HG02840 (cell line): ENCODE results near the gene IL3.
A peak's percentile ranks its signal among the peaks of the same experiment; 100 is the strongest.

Experiments
- ATAC-seq: cut with Tn5 transposase; IDR thresholded peaks from one replicate; pipeline ENCODE4 v1.9.1; 2021; ENCODE audit warnings: mild to moderate bottlenecking, moderate library complexity, moderate number of reproducible peaks; ENCODE audit not compliant: unreplicated experiment, low FRiP score

Gene IL3

DNA sequence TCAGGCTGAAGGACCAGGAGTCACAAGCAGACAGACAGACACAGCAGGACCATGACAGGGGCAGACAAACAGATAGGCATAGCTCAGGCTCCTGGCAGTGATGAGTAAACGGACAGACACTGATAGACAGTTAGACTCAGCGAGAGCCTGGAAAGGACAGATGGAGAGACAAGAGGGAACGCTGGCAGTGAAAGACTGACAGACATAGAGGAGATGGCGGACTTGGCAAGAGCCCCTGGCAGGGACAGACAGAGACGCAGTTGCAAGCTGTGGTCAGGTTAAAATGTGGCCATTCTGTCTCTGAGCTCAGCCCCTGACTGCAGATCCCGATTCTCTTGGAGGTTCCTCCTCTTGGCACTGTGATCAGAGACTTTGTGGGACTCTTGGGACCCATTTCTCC is 26.7 kb downstream of the IL3 start:
- no peak for ATAC-seq

DNA sequence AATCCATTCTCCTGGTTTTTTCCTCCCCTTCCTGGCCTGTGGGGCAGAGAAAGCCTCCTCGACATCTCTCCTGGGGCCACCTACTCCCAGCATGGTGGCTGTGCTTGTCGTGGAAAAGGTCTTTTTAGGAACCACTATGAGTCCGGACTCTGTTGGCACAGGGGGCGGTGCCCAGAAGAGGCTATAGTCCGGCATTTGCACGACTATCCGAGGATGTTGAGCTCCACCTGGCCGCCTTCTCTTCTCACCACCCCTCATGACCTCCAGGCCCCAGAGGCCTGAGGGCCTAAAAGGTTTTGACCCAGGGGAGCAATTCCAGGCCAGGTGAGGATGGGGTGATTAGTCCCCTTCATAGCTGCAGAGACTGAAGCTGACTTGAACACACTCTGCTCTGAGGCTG is 27.2 kb downstream of the IL3 start:
- ATAC-seq: no peak

DNA sequence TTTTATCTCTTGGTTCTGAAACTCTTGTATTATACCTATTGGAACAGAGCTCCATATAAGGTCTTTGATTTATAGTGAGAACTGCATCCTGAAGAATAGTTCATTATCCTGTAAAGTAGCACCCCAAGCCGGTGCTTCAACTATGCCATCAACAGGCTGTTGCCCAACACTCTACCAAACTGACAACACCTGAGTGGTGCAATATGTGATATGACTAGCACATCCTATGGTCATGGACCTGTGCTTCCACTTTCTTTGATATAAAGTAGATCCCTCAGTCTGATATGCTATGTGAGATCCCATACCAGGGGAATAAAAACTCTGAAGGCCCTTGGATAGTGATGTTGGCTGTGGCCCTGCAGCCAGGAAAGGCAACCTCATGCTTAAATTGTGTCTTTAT is 28.9 kb downstream of the IL3 start:
- ATAC-seq: no peak

DNA sequence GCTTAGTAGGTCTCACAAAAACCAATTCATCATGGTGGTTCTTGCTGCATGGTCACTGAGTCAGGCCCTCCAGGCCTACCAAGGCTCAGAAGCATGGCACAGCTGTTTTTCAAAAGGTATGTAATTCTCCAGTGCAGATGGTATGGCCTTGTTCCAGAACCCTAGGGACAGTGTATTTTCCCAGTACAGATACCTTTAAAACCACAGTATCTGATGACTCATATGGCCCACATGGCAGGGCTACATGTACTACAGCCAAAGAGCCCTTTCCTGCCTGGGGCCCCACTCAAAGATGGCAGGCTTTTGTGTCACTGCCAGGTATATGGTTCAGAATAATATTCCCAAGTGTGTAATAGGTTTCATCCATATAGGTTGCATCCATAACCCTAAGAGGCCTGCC is 29.7 kb downstream of the IL3 start:
- no peak for ATAC-seq

DNA sequence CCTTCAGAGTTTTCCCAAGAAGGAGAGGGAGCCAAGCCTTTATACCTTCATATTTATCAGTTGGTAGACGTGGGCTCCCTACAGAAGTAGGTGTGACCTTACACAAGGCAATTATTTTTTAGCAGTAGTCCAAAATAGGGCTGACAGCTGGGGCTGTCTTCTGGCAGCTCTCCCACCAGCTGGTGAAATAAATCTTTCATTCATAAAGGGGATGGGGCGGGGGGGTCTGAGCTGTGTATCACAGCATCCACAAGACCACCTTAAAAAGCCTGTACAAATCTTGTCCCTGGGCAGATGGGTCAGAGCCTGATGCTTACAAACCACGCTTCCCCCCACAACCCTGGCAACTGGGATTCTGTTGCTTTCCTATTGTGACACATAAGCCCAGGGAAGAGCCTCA is 32.8 kb downstream of the IL3 start:
- ATAC-seq: no peak

DNA sequence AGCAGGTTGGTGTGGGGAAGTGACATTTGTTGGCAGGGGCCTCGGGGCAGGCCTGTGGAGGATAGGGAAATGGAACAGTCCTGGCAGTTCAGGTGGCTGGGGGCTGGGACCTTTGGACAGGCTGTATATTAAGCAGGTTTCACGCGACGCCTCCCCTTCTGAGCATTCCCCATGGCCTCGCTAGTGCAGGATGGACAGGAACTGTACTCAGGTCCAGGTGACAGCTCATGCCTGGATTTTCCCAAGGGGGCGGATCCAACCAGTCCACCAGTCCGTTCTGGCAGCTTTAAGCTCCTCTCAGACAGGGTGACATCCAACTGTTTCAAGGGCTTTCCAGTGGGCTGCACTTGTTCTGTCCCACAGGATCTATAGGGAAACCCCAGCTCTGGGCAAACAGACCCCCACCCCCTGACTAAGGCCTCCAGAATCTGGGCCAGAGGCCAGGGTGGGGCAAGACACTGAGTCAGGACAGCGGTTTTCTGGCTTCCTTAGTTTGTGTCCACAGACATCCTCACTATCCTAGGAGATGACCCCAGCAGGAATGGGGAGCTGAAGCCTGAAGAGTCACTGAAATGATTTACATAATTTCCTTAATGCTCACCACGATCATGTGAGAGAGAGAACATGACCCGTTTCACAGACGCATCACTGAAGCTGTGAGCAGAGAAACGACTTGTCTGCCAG is 34.1 kb downstream of the IL3 start:
- no peak for ATAC-seq

DNA sequence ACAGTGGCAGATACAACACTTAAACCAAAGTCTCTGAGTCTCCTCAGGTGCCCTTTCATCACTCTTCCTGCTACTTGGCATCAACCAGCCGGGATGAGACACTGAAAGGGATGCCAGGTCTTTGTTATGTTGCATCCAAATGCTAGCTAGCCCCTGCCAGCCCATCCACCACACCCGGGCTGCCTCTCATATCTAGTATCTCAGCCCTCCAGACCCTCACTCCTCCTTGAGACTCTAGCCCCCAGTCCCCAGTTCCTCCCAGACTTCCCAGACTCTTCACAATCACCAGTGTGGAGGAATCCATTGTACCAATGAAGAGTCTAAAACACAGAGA is 34.6 kb downstream of the IL3 start:
- ATAC-seq: no peak

DNA sequence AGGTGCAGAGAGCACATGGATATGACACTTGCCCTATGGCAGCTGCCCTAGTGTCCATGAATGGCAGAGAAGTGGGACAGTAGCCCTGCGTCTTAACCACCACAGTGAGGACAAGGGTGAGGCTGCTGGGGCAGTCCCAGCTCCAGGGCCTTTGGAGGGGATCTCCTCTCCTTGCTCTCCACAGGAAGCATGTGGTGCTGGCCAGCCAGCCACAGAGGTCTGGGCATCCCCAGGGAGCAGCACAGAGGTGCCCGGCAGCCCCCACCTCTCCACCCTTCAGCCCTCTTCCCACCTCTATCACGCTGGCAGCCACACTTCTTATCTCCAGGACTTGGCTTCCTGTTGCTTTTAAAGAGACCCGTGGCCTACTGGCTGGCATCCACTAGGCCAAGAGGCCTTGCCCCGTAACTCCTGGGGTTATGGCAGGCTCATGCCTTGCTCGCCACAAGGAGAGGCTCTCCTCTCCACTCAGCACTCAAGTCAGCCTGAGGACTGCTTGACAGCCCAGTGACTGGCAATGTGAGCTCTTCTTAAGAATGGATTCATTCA is 35.0 kb downstream of the IL3 start:
- ATAC-seq: no peak

DNA sequence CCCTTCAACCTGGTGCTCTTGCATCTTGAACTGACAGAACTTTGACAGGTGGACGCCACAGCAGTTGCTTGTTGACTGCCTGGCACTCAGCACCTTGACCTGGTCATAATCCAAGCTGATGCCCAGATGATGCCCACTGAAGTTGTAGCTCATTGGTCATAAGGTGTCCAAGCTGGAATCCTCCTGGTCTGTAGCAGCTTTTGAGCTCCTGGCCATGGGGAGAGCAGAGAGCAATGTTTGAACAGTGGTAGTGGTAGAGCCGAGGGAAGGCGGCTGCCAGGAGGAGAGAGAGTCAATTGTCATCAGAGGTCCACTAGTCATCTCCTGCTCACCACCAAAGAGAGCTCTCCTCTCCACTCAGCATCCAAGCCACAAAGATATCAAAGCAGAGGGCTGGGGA is 36.4 kb downstream of the IL3 start:
- ATAC-seq: no peak

DNA sequence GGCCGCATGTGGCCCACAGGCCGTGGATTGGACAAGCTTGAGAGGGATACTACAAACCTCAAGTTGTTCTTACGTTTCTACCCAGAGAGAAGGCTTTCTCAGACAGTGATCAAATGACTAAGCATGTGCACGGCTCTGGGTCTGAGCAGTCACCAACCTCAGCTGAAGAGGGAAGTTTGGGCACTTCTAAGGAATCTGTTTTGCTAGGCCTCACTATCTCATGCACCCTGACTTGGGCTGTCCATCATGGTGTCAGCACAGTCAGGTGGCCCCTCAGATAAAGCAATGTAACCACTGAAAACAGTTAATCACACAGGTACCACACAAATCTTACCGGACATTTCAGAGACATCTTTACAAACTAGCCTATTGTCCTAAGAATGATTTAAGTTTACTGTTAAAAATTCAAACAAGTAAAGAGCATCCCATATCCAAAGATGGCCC is 37.7 kb downstream of the IL3 start:
- ATAC-seq: no peak

DNA sequence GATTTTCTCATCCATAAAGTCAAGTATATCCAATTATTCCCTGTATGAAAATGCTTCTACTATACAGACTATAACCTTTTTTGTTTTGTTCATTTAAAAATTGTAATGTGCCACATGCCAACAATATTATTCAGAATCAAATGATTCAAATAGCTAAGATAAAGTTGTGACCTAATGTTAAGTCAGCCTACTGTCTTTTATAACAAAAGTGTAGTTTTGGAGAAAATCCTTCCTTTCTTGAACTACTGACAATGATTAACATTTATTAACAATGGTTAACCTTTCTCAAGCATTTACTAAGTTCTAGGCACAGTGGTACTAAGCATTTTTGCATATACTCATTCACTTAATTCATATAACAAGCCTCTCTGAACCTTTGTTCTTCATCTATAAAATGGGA is 38.2 kb downstream of the IL3 start:
- ATAC-seq: no peak

DNA sequence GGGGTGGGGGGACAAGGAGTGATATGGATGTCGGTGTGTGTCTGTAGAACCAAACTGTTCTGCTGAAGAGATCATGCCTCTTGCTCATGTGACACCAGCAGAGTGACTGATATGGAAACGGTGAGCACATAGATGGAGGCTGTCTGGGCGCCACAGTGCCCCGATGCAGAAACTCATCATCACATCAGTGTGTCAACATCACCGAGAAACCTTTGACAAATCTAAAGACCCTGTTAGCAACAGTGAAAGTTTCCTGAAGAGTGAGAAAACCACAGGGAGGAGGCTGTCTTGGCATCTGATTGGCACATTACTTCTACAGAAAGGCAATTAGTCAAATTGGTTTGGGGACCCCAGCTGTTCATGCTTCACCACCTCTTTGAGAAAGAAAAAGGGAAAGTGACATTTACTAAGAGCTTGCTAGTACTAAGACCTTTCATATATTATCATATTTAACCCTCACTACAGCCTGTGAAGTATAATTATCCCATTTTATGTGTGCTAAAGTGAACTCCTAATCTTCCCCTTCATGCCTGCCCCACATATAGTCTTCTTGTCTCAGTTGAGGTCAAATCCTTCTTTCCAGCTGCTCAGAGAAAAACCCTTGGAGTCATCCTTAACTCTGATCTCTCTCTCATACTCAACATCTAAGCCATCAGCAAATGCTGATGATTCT is 38.8 kb downstream of the IL3 start:
- ATAC-seq: peak; percentile 40

DNA sequence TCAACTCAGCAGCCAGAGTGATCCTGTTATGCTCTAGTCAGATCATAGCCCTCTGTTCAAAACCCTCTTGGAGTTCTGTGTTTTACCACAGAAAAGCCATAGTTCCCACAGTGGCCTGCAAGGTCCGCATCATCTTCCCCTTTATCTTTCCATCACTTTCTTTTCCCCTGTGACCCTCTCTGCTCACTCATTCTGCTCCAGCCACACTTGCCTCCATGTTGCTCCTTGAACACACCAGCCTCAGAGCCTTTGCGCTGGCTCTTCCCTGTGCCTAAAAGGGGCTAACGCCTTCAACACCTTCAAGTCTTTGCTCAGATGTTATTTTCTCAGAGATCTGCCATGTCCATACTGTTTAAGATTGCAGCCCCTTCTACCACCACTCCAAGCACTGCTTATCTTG is 39.5 kb downstream of the IL3 start:
- no peak for ATAC-seq

DNA sequence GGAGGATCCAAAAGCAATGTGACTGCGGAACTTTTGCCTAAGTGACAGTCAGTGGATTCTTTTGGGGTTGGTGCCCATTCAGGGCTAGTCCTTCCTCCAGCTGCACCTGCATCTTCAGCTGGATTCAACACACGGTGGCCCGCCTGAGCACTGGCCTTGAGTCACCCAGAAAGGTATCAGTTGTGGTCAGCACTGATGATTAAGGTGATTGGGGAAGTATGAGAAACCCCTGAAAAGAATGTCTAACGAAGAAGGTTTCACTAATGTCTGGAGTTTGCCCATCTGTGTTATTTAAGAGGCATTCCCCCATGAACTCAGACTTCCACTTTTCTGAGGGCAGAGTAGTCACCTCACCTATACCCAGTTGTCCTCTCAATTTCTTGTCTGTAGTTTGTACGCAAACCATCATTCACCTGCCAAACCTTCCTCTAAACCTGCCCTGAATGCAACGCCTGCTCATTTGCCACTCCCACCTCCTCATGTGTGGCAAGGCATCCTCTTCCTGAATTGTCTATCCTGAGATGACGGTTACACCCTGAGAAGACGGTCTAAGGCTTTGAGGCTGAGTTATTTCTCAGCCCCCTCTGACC is 40.3 kb downstream of the IL3 start:
- peak; percentile 24 for ATAC-seq

DNA sequence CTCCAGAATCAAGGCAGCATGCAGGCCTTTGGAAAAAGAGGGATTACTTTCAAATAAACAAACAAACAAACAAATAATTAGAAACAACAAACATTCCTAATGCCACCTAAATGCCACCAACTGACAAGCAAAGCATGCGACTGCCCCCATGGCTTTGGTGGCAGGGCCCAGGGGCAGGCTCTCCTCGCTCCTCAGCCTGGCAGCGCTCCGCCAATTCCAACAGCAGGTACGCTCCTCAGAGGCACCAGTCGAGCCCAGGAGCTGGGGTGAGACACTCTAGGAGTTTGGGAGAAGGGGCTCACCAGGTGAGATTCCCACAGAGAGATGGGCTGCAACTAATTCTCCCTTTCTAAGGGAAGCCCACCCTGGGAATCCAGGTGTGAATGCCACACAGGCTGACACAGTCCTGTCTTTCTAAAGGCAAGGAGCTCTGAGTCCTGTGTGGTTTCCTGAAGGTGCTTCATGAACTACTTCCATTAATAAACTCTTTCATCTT is 41.0 kb downstream of the IL3 start:
- ATAC-seq: no peak

DNA sequence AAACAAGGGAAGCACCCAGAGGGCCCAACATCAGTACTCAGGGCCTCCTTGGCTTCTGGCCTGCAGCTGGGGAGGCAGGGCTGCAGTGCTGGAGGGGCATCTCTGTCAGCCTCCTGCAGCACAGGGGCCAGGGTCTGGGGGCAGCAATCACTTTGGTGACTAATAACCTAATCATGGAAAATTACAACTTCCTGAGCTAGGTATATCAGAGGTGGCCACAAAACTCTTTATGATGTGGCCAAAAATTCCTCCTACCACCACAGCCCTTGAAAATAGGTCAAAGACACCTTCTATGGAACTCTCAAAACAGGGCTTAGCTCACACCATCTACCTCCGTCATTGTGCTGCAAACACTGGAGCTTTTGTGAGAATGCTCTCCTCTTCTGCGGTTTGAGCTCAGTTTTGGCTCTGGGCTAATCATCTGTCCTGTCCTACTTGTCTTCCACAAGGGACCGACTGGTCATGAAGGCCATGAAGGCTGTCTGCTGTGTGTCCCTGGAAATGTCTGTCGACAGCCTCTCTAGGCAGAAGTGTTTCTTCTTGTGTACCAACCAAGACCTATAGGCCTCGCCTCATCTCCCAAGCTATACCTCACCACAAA is 41.7 kb downstream of the IL3 start:
- no peak for ATAC-seq

DNA sequence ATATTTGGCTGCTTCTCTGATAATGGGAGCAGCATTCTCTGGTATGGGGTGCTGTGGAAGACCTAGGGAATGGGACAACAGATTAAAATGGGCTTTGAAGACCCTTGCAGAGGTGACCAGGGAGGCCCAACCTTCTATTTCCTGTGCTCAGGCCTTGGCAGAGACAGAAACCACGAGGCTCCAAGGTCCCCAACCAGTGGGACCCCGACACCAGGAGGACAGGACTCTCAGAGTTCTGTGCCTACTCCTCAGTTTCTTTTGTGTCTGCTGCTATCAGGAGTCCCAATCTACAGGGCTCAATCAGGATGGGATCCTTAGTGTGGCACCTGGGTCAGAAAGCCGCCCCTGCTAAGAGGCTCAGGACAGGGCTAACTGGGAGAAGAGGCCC is 42.5 kb downstream of the IL3 start:
- ATAC-seq: no peak

DNA sequence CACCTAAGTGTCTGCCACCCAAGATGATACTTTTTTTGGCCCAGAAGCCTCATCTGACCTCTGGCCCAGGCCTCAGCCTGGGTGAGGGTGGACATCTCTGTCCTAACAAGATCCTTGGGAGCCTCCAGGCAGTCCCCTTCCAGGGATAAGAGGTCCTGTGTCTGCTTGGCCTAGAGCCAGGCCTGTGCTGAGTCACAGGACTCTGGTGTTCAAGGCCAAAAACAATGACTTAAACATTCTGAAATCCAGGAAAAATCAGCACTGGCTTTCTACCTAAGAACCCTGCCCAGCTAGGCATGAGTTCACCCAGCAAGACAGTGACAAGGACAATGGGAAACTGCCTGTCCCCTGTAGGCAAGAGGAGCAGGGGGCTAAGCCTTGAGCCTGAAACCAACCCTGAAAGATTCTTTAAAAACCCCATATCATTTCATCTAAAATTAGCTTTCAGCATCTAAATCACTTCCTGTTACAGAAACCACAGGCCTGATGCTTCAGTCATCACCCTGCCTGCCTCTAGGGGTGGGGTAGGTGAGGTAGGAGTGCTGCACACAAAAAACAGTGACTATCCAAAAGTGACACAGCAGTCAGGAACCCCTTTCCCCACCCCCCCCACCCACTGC is 43.0 kb downstream of the IL3 start:
- peak; percentile 66 for ATAC-seq

DNA sequence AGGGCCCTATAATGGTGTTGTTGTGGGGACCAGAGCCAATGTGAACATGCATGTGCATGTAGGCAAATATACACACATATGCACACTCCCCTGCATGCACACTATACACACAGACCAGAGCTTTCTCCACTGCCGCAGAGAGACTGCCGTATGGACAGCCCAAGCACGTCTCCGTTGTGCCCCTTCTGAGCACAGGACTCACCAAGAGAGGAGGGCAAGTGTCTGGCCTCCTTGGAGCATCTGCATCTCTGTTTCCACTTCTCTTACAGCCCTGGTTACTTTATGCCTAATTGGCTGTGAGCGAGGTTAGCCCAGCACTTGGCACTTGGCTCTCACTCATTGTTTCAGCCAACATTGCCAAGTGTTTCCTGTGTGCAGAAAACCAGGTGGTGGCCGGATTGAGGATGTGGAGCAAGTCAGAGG is 43.5 kb downstream of the IL3 start:
- ATAC-seq: peak; percentile 7

DNA sequence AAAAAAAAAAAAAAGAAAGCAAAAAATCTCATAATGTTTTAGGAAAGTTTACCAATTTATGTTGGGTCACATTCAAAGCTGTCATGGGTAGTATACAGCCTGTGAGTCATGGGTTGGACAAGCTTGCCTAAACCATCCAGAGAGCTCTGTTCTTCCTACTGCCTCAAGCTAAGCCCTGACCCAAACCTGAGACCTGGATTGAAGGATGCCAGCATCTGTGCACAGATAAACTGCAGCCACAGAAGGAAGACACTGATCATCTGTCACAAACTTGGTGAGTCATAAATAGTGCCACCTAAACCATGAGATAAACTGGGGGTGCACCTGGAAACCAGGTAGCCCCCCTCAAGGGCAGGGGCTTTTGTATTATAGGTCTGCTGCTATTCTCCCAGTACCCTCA is 44.1 kb downstream of the IL3 start:
- no peak for ATAC-seq

DNA sequence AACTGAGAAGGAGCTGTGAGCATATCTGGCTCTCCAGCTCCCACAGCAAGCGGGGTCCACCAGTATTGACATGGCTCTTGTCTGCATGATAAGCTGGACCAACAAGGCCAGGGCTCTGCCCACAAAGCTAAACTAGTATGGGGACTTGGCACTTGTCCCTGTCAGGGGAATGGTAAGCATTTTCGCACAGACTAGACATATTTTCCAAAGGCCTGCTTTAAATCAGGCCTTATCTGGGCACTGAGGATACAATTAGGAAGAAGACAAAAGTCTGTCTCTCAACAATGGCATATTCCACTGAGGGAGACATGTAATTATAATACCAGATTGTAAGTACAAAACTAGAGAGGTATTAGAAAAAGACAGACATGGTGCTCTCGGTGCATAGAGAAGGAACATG is 45.2 kb downstream of the IL3 start:
- no peak for ATAC-seq
